Bronchial smooth muscle cell (primary cell): ENCODE measurements around the gene ANKEF1. TPM values are rescaled to one million over a fixed set of nuclear protein-coding genes. Genes with fewer than 3 reads are reported as not detected.

Experiments used
- total RNA-seq: library from RNA; depleted of rRNA; stranded (reverse); fragments of >200 nt; gene quantifications from 2 replicates; pipeline ENCODE4 v1.2.1, GENCODE V29; 2014

ANKEF1 gene
- 1.7 and 2.4 TPM in 2 replicates for total RNA-seq

DNA sequence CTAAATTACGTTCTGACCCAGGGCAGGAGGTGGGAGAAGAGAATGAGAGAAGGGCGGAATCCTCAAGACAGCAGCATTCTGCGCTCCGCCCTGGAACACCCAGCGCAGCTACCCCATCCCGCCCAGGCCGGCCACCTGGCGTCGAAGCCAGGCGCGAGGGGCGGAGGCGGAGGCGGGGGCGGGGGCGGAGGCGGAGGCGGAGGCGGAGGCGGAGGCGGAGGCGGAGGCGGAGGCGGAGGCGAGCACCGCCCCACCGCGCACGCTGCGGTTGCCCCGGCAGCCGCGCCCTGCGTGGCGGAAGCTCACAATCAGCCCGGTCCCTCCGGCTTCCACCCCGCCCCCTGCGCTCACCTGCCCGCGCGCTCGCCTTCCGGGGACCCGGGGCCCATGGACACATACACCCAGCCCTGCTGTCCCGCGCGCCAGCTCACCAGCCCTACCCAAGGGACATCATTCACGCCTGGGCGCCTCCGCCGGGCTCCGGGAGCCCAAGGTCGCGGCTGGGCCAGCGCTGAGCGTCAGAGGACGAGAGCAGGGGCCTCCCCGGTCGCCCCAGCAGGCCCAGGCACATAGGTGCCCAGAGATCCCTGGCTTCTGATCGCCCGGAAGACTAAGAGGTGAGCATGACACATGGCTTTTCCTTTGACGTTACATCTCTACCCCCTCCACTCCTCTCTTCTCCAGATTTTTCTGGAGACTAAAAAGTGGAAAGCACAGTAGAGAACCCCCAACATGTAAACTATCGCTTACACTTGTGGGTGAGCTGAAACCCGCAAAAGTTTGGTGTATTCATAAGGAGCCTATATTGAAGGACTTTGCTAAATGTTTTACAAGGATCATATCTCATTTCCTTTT, at the start of gene ANKEF1:
ANKEF1 (plus strand) TSS at position 271 of the 855 bp plus-strand sequence. CDS start 3,315 bp downstream, outside the sequence.

Other genes with a start within 250 kb of the ANKEF1 start
- not detected in 2 replicates for gene PAK5, start 195.9 kb upstream of the ANKEF1 start, total RNA-seq
- gene SNAP25, start 183.8 kb downstream of the ANKEF1 start, total RNA-seq, result 4.5 and 13.6 TPM in 2 replicates